Osteoblast (primary cell): ENCODE measurements around the gene GART. TPM values are rescaled to one million over a fixed set of nuclear protein-coding genes. Genes with fewer than 3 reads are reported as not detected.
A peak's percentile ranks its signal among the peaks of the same experiment; 100 is the strongest.
"Not testable (repeated sequence)": the region's sequence is repeated elsewhere in the genome, so short reads cannot be mapped to it uniquely, and the experiment has no call there.

ENCODE experiments used
- DNase-seq: peaks from one replicate; pipeline ENCODE4 v3.0.0; 2011; ENCODE audit warnings: low spot score, mixed read lengths; ENCODE audit not compliant: insufficient read length; ENCODE audit errors: missing footprints
- H2AFZ ChIP-seq: 2 replicates; pipeline ENCODE4 v1.6.0; 2011; ENCODE audit warnings: mild to moderate bottlenecking, low read length
- H3K27ac ChIP-seq: 2 replicates; pipeline ENCODE4 v1.5.1; 2011; ENCODE audit warnings: mild to moderate bottlenecking, low read depth, low read length, moderate library complexity
- H3K27me3 ChIP-seq: 2 replicates; pipeline ENCODE4 v1.6.0; 2012; ENCODE audit warnings: mild to moderate bottlenecking, control low read depth, inconsistent platforms, low read length, moderate library complexity; ENCODE audit not compliant: insufficient read depth
- H3K36me3 ChIP-seq: 2 replicates; pipeline ENCODE4 v1.5.1; 2011; ENCODE audit warnings: mild to moderate bottlenecking, low read length, control low read depth, moderate library complexity; ENCODE audit not compliant: insufficient read depth
- H3K4me1 ChIP-seq: 2 replicates; pipeline ENCODE4 v1.5.1; 2011; ENCODE audit warnings: mild to moderate bottlenecking, low read length, control low read depth, moderate library complexity; ENCODE audit not compliant: insufficient read depth
- H3K4me2 ChIP-seq: 2 replicates; pipeline ENCODE4 v1.6.0; 2011; ENCODE audit warnings: mild to moderate bottlenecking, low read length; ENCODE audit not compliant: insufficient read depth
- H3K4me3 ChIP-seq: fragments of 200-600 bp; sonication (generic); 3 replicates; pipeline ENCODE4 v1.5.1; 2012; ENCODE audit warnings: mild to moderate bottlenecking, low read length, inconsistent platforms; ENCODE audit not compliant: insufficient read depth
- H3K79me2 ChIP-seq: 2 replicates; pipeline ENCODE4 v1.6.0; 2012; ENCODE audit warnings: mild to moderate bottlenecking, low read length, control low read depth, inconsistent platforms; ENCODE audit not compliant: insufficient read depth
- H3K9me3 ChIP-seq: 2 replicates; pipeline ENCODE4 v1.5.1; 2011; ENCODE audit warnings: low read depth, low read length, control low read depth
- H4K20me1 ChIP-seq: 2 replicates; pipeline ENCODE4 v1.6.0; 2012; ENCODE audit warnings: mild to moderate bottlenecking, low read length, control low read depth; ENCODE audit not compliant: insufficient read depth
- CTCF ChIP-seq: IDR thresholded peaks from 2 replicates; pipeline ENCODE4 v1.5.1; 2011; ENCODE audit warnings: mild to moderate bottlenecking, low read depth, low read length, moderate library complexity; ENCODE audit errors: extremely low read depth
- total RNA-seq: library from RNA; depleted of rRNA; stranded (reverse); fragments of >200 nt; gene quantifications from 2 replicates; pipeline ENCODE4 v1.2.3, GENCODE V29; 2012

The GART gene
- total RNA-seq, 1 donor: 85.8 TPM

DNA sequence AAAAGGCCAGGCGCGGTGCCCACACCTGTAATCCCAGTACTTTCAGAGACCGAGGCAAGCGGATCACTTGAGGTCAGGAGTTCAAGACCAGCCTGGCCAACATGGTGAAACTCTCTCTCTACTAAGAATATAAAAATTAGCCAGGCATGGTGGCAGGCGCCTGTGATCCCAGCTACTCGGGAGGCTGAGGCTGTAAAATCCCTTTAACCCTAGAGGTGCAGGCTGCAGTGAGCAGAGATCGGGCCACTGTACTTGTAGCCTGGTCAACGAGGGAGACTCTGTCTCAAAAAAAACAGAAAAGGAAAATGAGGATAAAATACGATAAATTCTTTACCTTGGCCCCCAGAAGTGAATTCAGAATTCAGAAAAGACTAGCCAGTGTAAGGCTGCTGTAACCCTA lies 63.7 kb downstream of the GART start:
- H3K9me3 ChIP-seq: no peaks in the 10 kb centered on the region
- H3K79me2 ChIP-seq: peaks cover 44% of the 10 kb centered on the region
- peaks cover 4% of the 10 kb centered on the region for H4K20me1 ChIP-seq
- peaks cover 13% of the 10 kb centered on the region for H3K4me1 ChIP-seq
- H3K27me3 ChIP-seq: no peaks in the 10 kb centered on the region
- H3K27ac ChIP-seq: peak overlapping the region; percentile 57
- H3K4me3 ChIP-seq: peak overlapping the region; percentile 88
- peak overlapping the region; percentile 96 for H3K4me2 ChIP-seq
- no peak for DNase-seq
- no peak for TF ChIP-seq CTCF
- no peaks in the 10 kb centered on the region for H3K36me3 ChIP-seq
- peak overlapping the region; percentile 82 for H2AFZ ChIP-seq

DNA sequence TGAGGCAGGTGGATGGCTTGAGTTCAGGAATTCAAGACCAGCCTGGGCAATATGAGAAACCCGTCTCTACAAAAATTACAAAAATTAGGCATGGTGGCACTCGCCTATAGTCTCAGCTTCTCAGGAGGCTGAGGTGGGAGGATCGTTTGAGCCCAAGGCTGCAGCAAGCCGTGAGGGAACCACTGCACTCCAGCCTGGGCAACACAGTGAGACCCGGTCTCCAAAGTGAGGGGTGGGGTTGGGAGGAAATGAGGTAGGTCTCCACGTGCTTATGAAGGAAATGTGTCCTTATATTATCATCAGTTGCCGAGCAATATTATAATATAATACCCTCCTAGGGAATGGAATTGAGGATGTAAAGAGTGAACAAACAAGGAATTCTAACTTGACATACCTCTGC lies 64.9 kb downstream of the GART start:
- no peak overlapping the region for H3K4me3 ChIP-seq
- peaks cover 13% of the 10 kb centered on the region for H3K4me1 ChIP-seq
- peaks cover 47% of the 10 kb centered on the region for H3K79me2 ChIP-seq
- H3K27ac ChIP-seq: no peak overlapping the region
- peaks cover 4% of the 10 kb centered on the region for H4K20me1 ChIP-seq
- DNase-seq: no peak
- H2AFZ ChIP-seq: no peak overlapping the region
- H3K4me2 ChIP-seq: no peak overlapping the region
- H3K27me3 ChIP-seq: no peaks in the 10 kb centered on the region
- no peaks in the 10 kb centered on the region for H3K9me3 ChIP-seq
- TF ChIP-seq CTCF: no peak
- H3K36me3 ChIP-seq: no peaks in the 10 kb centered on the region

GRCh38 chr21:33473344-33473743 lies 68.6 kb downstream of the GART start:
- Histone ChIP-seq H3K27me3 (no peaks in the 10 kb centered on the region), H4K20me1 (peaks cover 4% of the 10 kb centered on the region), H3K9me3 (no peaks in the 10 kb centered on the region), H3K4me1 (peaks cover 3% of the 10 kb centered on the region), H3K4me3 (no peak overlapping the region), H3K4me2 (no peak overlapping the region), H3K36me3 (no peaks in the 10 kb centered on the region), H2AFZ (no peak overlapping the region), H3K27ac (no peak overlapping the region), H3K79me2 (peaks cover 58% of the 10 kb centered on the region)
- TF ChIP-seq CTCF: no peak
- no peak for DNase-seq

DNA sequence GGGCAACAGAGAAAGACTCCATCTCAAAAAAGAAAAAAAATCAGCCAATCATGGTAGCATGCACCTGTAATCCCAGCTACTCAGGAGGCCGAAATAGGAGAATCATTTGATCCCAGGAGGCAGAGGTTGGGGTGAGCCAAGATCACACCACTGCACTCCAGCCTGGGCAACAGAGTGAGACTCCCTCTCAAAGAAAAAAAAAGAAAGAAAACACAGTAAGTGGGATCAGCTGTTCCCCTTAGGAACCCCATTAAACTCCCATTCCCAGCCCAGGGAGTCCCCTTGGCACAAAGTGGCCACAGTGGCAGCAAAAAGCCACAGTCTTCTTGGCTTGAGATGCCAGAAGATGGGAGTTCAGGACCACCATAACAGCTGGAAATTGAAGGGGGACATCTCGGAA lies 71.2 kb downstream of the GART start:
- Histone ChIP-seq H3K27ac (no peak overlapping the region), H3K36me3 (no peaks in the 10 kb centered on the region), H3K27me3 (no peaks in the 10 kb centered on the region), H3K4me1 (no peaks in the 10 kb centered on the region), H4K20me1 (no peaks in the 10 kb centered on the region), H3K4me2 (no peak overlapping the region), H2AFZ (no peak overlapping the region), H3K79me2 (peaks cover 41% of the 10 kb centered on the region), H3K9me3 (no peaks in the 10 kb centered on the region), H3K4me3 (no peak overlapping the region)
- no peak for TF ChIP-seq CTCF
- DNase-seq: no peak

- DNase-seq, H4K20me1 ChIP-seq, H3K4me2 ChIP-seq, H3K9me3 ChIP-seq, H3K4me1 ChIP-seq, H3K27me3 ChIP-seq, H3K4me3 ChIP-seq, H3K36me3 ChIP-seq, H3K27ac ChIP-seq, H2AFZ ChIP-seq: not testable (repeated sequence)
- peaks cover 30% of the 10 kb centered on the region for H3K79me2 ChIP-seq
These were observed 72.7 kb downstream of the GART start for GRCh38 chr21:33469183-33469582.
